Loucy (cell line): ENCODE measurements around the gene ZNF609.

ENCODE experiments used
- H2AFZ ChIP-seq: fragments of 200-600 bp; sonication (generic); 2 replicates; pipeline ENCODE4 v1.6.0; 2016; ENCODE audit warnings: antibody characterized with exemption, mild to moderate bottlenecking, low read length, moderate library complexity
- H3F3A ChIP-seq: fragments of 200-600 bp; 2 replicates; pipeline ENCODE4 v1.6.0; 2016; ENCODE audit warnings: antibody characterized with exemption, low read depth, mild to moderate bottlenecking
- H3K27me3 ChIP-seq: fragments of 200-600 bp; sonication (generic); 2 replicates; pipeline ENCODE4 v1.6.1; 2014; ENCODE audit warnings: low read length, mild to moderate bottlenecking; ENCODE audit not compliant: insufficient read depth, poor library complexity, severe bottlenecking
- H3K36me3 ChIP-seq: fragments of 200-600 bp; sonication (generic); 2 replicates; pipeline ENCODE4 v1.6.1; 2016; ENCODE audit warnings: low read length; ENCODE audit not compliant: insufficient read depth
- H3K4me1 ChIP-seq: fragments of 200-600 bp; sonication (generic); 2 replicates; pipeline ENCODE4 v1.5.1; 2014; ENCODE audit warnings: low read length, mild to moderate bottlenecking; ENCODE audit not compliant: insufficient read depth, poor library complexity, severe bottlenecking
- H3K4me2 ChIP-seq: fragments of 200-600 bp; sonication (generic); 2 replicates; pipeline ENCODE4 v1.6.0; 2014; ENCODE audit warnings: antibody characterized with exemption, low read length, low read depth, mild to moderate bottlenecking; ENCODE audit not compliant: poor library complexity, severe bottlenecking
- H3K4me3 ChIP-seq: fragments of 200-600 bp; sonication (generic); 2 replicates; pipeline ENCODE4 v1.5.1; 2014; ENCODE audit warnings: low read length, mild to moderate bottlenecking, mixed read lengths; ENCODE audit not compliant: poor library complexity, severe bottlenecking
- H3K79me2 ChIP-seq: fragments of 200-600 bp; sonication (generic); 2 replicates; pipeline ENCODE4 v1.6.1; 2014; ENCODE audit warnings: low read length; ENCODE audit not compliant: insufficient read depth
- H3K9ac ChIP-seq: fragments of 200-600 bp; sonication (generic); 2 replicates; pipeline ENCODE4 v1.6.0; 2014; ENCODE audit warnings: mild to moderate bottlenecking, low read depth, low read length, moderate library complexity; ENCODE audit not compliant: poor library complexity, severe bottlenecking
- H3K9me2 ChIP-seq: fragments of 200-600 bp; sonication (generic); replicated peaks from 2 replicates; pipeline ENCODE4 v1.6.1; 2016; ENCODE audit warnings: low read depth, low read length, mixed read lengths
- H3K9me3 ChIP-seq: fragments of 200-600 bp; sonication (generic); 2 replicates; pipeline ENCODE4 v1.6.1; 2014; ENCODE audit warnings: mild to moderate bottlenecking, antibody characterized with exemption, low read length, low read depth; ENCODE audit not compliant: insufficient read depth
- H4K20me1 ChIP-seq: fragments of 200-600 bp; sonication (generic); 2 replicates; pipeline ENCODE4 v1.6.0; 2014; ENCODE audit warnings: antibody characterized with exemption, low read length, mild to moderate bottlenecking; ENCODE audit not compliant: insufficient read depth, poor library complexity, severe bottlenecking
- EZH2phosphoT487 ChIP-seq: fragments of 200-600 bp; IDR thresholded peaks from 2 replicates; pipeline ENCODE4 v1.6.1; 2018; ENCODE audit warnings: antibody characterized with exemption, mild to moderate bottlenecking, moderate library complexity, borderline replicate concordance
- TF ChIP-seq, protein P1 (sequence below): fragments of 200-600 bp; sonication (generic); conservative IDR thresholded peaks from 2 replicates; pipeline ENCODE4 v1.5.1; 2014; ENCODE audit warnings: mild to moderate bottlenecking, antibody characterized with exemption, low read length

ZNF609 gene

DNA sequence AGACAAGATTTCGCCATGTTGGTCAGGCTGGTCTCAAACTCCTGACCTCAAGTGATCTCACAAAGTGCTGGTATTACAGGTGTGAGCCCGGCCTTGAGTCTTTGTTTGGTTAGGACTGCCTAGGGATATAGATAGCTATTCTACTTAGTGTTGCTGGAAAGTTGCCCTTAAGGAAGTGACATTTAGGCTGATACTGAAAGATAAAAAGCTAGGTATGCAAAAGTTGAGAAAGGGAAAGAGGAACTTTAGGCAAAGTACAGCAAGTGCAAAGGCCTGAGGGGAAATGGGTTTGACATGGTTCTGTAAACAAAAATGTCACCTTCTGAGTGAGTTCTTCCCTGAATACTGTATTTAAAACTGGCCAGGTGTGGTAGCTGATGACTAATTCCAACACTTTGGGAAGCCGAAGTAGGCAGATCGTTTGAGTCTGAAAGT is 111.5 kb downstream of the ZNF609 start:
- Histone ChIP-seq H3K4me2 (no peak overlapping the region), H3K4me1 (peaks cover 36% of the 10 kb centered on the region), H3K9me3 (no peaks in the 10 kb centered on the region), H3K27me3 (no peaks in the 10 kb centered on the region), H3K4me3 (no peak overlapping the region), H3K9ac (no peak overlapping the region), H2AFZ (no peak overlapping the region), H3K9me2 (no peaks in the 10 kb centered on the region), H3F3A (no peaks in the 10 kb centered on the region), H3K79me2 (peaks cover 82% of the 10 kb centered on the region), H4K20me1 (peaks cover 22% of the 10 kb centered on the region), H3K36me3 (peaks cover 5% of the 10 kb centered on the region; the same call in 1 of the 2 replicates)
- TF ChIP-seq, protein P1, sequence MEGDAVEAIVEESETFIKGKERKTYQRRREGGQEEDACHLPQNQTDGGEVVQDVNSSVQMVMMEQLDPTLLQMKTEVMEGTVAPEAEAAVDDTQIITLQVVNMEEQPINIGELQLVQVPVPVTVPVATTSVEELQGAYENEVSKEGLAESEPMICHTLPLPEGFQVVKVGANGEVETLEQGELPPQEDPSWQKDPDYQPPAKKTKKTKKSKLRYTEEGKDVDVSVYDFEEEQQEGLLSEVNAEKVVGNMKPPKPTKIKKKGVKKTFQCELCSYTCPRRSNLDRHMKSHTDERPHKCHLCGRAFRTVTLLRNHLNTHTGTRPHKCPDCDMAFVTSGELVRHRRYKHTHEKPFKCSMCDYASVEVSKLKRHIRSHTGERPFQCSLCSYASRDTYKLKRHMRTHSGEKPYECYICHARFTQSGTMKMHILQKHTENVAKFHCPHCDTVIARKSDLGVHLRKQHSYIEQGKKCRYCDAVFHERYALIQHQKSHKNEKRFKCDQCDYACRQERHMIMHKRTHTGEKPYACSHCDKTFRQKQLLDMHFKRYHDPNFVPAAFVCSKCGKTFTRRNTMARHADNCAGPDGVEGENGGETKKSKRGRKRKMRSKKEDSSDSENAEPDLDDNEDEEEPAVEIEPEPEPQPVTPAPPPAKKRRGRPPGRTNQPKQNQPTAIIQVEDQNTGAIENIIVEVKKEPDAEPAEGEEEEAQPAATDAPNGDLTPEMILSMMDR, result no peak
- TF ChIP-seq EZH2phosphoT487, result no peak

DNA sequence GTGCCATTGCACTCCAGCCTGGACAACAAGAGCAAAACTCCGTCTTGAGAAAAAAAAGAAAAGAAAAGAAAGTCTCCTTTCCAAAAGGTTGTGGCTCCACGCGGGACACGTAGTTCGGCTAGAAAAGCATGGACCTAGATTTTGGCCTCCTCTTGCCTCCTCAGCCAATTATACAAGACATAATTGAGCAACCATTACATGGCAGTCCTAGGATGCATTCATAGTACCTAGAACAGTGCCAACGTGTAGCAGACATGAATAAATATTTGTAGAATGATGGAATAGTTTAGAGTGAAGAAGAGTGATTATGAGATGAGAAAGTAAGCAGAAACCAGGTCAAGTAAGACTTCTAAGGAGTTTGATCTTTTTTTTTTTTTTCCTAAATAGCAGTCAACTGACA is 112.5 kb downstream of the ZNF609 start:
- Histone ChIP-seq H3K27me3 (no peaks in the 10 kb centered on the region), H3F3A (no peaks in the 10 kb centered on the region), H3K4me2 (no peak overlapping the region), H3K9me2 (no peaks in the 10 kb centered on the region), H3K36me3 (peaks cover 5% of the 10 kb centered on the region; the same call in 1 of the 2 replicates), H3K9me3 (no peaks in the 10 kb centered on the region), H4K20me1 (peaks cover 22% of the 10 kb centered on the region), H2AFZ (no peak overlapping the region), H3K4me3 (no peak overlapping the region), H3K9ac (no peak overlapping the region), H3K4me1 (peaks cover 35% of the 10 kb centered on the region), H3K79me2 (peaks cover 77% of the 10 kb centered on the region)
- TF ChIP-seq EZH2phosphoT487, result no peak
- TF ChIP-seq, protein P1, result no peak

DNA sequence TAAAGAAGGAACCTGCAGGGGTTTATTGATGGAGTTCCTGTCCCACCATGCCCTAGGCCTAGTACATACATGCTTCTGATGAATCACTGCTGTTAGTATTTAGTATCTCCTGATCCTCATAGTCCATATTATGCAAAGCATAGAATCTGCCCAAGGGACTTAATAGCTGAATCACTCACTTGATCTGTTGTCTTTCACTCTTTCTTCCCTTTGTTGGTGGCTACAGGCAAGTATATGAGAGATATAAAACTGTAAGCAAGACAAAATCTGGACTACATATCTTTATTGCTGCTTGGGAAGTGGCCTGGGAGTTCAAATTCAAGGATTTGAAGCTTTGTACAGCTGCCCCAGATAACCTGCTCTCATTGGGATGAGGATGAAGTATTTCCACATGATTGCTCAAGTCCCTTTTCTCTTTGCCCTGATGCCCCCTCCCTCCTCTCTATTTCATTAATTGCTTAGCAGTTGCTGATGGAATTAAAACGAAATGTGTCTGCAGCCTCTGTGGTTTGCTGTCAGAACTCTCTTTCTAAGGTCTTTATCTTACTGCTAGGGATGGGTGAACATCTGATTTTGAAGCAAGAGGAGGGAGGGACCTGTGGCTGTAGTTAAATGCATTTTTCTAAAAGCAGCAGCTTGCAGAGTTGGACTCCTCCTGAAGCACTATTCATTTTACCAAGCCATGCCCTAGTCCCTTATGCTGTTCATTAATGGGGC is 114.1 kb downstream of the ZNF609 start:
- Histone ChIP-seq H3K4me1 (peaks cover 23% of the 10 kb centered on the region), H3K27me3 (no peaks in the 10 kb centered on the region), H3K9me3 (no peaks in the 10 kb centered on the region), H2AFZ (no peak overlapping the region), H3K4me3 (no peak overlapping the region), H3K9me2 (no peaks in the 10 kb centered on the region), H4K20me1 (peaks cover 14% of the 10 kb centered on the region), H3F3A (no peaks in the 10 kb centered on the region), H3K4me2 (no peak overlapping the region), H3K36me3 (0 out of 2 replicates have a peak, but pooled peaks cover 2% of the 10 kb centered on the region), H3K9ac (no peak overlapping the region), H3K79me2 (peaks cover 76% of the 10 kb centered on the region)
- TF ChIP-seq, protein P1, result no peak
- TF ChIP-seq EZH2phosphoT487, result no peak
